K562 (cell line): ENCODE data around the gene GPR107. TPM values are rescaled to one million over a fixed set of nuclear protein-coding genes. Genes with fewer than 3 reads are reported as not detected.

Source experiments
- ARID4B ChIP-seq: sonication (generic); formaldehyde crosslinking; IDR thresholded peaks from 2 replicates; pipeline ENCODE4 v1.8.0; 2022; ENCODE audit warnings: mild to moderate bottlenecking, missing genetic modification reagents
- CHD4 ChIP-seq: fragments of 200-600 bp; sonication (generic); IDR thresholded peaks from 3 replicates; pipeline ENCODE4 v1.6.1; 2012; ENCODE audit warnings: low read depth, mild to moderate bottlenecking, mixed read lengths, low read length, inconsistent platforms; ENCODE audit not compliant: insufficient read depth, insufficient replicate concordance, poor library complexity, severe bottlenecking
- CREB5 ChIP-seq: fragments of 250-450 bp; sonication (Bioruptor Pico); IDR thresholded peaks from 2 replicates; pipeline ENCODE4 v1.5.0; 2020; ENCODE audit warnings: mild to moderate bottlenecking
- DEAF1 ChIP-seq: fragments of 450-650 bp; formaldehyde crosslinking; IDR thresholded peaks from 2 replicates; pipeline ENCODE4 v1.4.0; 2020; ENCODE audit warnings: mild to moderate bottlenecking, moderate library complexity
- FOXK1 ChIP-seq: sonication (generic); formaldehyde crosslinking; IDR thresholded peaks from 2 replicates; pipeline ENCODE4 v1.8.0; 2022; ENCODE audit warnings: missing genetic modification reagents, mild to moderate bottlenecking, borderline replicate concordance
- HNRNPH1 ChIP-seq: fragments of 200-400 bp; formaldehyde crosslinking; optimal IDR thresholded peaks from 2 replicates; pipeline ENCODE3; 2017; ENCODE audit warnings: low read depth, mild to moderate bottlenecking, low read length, moderate library complexity
- PPARD ChIP-seq: fragments of 250-450 bp; sonication (Bioruptor Pico); IDR thresholded peaks from 2 replicates; pipeline ENCODE4 v1.8.0; 2022; ENCODE audit warnings: inconsistent platforms, mild to moderate bottlenecking, moderate library complexity
- THAP7 ChIP-seq: fragments of 250-450 bp; sonication (Bioruptor Pico); IDR thresholded peaks from 2 replicates; pipeline ENCODE4 v1.5.0; 2021
- polyA plus RNA-seq, 8 experiments: library from polyadenylated mRNA; depleted of rRNA in 4 of 8; stranded (reverse) in 5 of 8; unstranded in 3 of 8; fragments of >200 nt; fragmentation: Nextera tagmentation in 2 of 8; fragmentation: Illumina TruSeq in 1 of 8; extraction: Ambion mirVana in 2 of 8; extraction: Trizol in 1 of 8; gene quantifications; 2 replicates each; pipeline versions ENCODE4 v1.2.1 to v1.2.3, GENCODE V29; 2011 to 2014; ENCODE audit warnings: inconsistent platforms in 1 of 8, missing spikeins in 1 of 8
- total RNA-seq, 7 experiments: library from RNA; depleted of rRNA in 6 of 7; stranded (reverse); fragments of >200 nt in 6 of 7; fragmentation: Illumina TruSeq in 2 of 7; extraction: Trizol in 2 of 7; gene quantifications; 2 replicates each; pipeline versions ENCODE4 v1.2.1 to v1.2.3, GENCODE V29; 2011 to 2021; ENCODE audit warnings: low replicate concordance in 1 of 7

The GPR107 gene
- total and polyA plus RNA-seq, 9 of the 15 experiments (the other 6 are each of a cell fraction or from before 2014, with no cell fraction given): 3.2 to 34.6 (median 14.4) TPM

GRCh38 chr9:130053504-130054324 is at the start of gene GPR107 (continued):
- TF ChIP-seq ARID4B (CRISPR knock-in tag) (no peak; the same call in 1 of the 2 replicates), CHD4 (no peak), PPARD (CRISPR knock-in tag) (no peak), CREB5 (no peak), THAP7 (no peak), DEAF1 (CRISPR knock-in tag) (no peak), HNRNPH1 (no peak), FOXK1 (CRISPR knock-in tag) (no peak)
